Stimulated activated CD8-positive, alpha-beta memory T cell treated with anti-CD3 and anti-CD28 coated beads, Interleukin-7, amount 100 ng/mL, for 48 hours (primary cell): ENCODE data around the gene GRIN1.
"Not testable (repeated sequence)": the region's sequence is repeated elsewhere in the genome, so short reads cannot be mapped to it uniquely, and the experiment has no call there.

ENCODE experiments used
- DNase-seq, 2 donors: peaks; one replicate each; pipeline ENCODE4 v3.0.0-alpha.2; 2020; ENCODE audit warnings: low read depth in 1 of 2; ENCODE audit errors: extremely low read depth in 1 of 2

The GRIN1 gene

DNA sequence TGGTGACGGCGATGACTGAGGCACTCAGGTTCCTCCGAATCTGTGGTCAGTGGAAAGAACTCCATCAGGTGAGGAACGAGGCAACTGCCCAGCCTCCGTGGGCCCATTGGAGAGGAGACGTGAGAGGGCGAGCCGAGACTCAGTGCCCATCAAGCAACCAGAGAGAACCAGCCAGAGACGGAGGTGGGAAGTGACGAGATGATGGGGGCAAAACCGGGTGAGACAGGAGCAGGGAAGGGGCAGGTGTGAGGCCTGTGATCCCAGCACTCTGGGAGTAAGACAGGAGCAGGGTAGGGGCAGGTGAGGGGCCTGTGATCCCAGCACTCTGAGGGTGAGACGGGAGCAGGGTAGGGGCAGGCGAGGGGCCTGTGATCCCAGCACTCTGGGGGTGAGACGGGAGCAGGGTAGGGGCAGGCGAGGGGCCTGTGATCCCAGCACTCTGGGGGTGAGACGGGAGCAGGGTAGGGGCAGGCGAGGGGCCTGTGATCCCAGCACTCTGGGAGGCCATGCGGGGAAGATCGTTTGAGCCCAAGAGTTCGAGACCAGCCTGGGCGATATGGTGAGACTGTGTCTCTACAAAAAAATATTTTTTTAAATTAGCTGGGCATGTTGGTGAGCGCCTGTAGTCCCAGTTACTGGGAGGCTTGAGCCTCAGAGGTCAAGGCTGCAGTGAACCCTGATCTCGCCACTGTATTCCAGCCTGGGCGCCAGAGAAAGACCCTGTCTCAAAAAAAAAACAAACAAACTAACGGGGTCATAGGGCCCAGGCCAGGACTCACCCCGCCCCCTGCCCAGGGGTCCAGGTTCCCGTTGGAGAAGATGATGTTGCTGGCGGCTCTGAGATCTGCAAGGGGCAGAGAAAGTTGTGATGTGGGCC, 27.8 kb upstream of the GRIN1 start:
- no peak for DNase-seq

DNA sequence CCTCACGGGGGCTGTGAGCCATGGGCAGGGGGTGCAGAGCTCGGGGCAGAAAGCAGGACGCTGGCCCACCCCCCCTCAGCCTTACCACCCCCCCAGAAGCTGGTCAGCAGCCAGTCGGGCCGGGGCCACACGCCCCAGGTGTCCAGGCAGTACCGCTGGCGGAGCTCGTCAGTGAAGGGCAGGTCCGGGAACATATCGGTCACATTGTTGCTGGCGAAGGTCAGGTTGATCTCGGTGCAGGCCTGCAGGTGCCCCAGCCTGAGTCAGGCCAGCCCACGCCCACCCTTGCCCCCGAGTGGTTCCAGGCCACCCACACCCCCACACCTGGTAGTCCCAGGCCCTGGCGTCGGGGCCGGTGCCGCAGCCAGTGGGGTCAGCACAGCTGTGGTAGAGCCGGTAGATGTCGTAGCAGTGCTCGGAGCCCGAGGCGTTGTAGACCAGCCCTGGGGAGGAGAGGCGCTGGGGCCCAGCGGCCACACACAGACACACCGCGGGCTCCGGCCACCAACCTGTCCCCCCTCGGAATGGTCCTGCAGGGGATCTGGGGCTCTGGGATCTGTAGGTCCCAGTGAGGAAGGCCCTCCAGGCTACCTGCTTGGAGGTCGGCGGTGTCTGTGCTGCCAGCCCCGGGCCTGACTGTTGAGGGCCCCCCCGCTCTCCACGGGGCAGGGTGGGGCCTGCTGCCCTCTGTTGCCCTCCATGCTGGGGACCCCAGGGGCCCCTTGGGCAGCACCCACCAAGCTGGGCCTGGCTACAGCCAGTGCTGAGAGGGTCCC, 27.0 kb upstream of the GRIN1 start:
- no peak for DNase-seq

DNA sequence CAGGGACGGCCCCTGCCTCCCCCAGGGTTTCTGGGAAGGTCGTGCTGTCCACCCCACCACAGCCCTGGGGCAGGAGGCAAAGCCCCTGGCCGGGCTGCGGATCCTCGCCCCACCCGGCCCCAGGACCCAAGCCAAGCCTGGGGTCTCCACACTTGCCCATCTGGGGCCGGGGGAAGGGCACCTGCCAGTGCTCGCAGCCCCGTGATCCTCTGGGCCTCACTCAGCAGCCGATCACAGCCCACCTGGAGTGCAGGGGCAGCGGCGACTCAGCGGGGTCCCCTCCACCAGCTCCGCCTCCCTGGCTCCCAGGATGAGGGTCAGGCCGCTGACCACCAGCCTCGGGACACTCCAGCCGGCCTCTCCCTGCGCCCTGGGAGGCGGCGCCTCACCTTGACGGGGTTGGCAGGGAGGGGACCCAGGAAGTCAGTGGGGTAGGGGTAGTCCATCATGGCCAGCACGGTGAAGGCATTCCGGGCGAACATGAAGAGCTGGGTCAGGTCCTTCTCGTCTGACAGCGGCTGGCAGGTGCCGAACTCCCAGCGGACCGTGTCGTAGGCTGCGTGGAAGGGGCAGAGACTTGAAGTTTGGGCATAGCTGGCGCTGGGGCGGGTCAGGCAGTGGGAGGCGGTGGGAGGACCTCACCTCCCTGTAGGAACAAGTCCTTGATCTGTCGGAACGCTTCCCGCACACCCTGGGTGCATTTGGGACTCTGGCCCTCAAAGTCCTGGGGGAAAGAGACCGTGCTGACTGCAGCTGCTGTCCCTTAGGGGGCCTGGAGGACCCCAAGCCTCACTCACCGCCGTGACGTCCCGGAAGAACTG, 26.2 kb upstream of the GRIN1 start:
- no peak for DNase-seq

DNA sequence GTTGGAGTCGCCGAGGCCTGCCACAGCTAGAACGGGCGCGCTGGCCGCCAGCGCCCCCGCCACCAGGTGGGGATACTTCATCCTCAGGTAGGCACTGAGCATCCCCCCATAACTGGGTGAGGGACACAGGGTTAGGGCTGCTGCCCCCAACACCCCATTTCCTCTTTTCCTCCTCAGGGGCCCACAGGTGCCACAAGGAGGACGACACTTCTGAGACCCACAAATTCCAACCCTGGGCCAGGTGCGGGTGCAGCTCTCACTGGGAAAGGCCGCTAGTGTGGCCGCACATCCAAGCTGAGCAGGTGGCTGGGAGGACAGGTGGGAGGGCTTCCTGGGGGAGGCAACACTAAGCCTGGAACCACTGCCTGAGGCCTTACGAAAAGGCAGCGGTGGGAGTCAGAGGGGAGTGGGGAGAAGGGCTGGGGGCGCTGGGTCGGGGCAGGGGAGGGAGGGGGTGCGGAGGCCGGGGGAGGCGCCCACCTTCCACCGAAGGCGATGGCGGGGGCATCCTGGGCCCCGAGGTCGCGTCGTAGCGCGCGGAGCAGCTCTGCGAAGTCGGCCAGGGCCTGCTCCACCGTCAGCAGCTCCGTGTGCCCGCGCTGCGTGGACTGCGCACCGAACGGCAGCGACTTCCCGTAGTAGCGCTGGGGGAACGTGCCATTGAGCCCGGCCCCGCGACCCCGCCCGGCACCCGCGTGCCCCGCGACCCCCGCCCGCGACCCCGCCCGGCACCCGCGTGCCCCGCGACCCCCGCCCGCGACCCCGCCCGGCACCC, 25.4 kb upstream of the GRIN1 start:
- no peak for DNase-seq

DNA sequence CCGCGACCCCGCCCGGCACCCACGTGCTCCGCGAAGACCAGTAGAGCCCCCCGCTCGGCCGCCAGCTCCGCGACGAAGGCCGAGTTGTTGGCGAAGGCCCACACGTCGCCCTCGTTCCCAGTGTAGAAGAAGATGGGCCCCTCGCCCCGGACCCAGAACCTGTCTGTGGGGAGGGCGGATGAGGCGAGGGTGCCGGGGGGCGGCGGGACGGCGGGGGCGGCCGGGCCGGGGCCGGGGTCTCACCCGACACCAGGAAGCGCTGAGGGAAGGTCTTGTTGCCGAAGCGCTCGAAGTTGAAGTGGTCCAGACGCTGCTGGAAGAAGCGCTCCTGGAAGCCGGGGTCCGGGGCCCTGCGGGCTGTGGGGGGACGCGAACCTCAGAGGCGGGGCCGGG, 24.7 kb upstream of the GRIN1 start:
- no peak for DNase-seq

DNA sequence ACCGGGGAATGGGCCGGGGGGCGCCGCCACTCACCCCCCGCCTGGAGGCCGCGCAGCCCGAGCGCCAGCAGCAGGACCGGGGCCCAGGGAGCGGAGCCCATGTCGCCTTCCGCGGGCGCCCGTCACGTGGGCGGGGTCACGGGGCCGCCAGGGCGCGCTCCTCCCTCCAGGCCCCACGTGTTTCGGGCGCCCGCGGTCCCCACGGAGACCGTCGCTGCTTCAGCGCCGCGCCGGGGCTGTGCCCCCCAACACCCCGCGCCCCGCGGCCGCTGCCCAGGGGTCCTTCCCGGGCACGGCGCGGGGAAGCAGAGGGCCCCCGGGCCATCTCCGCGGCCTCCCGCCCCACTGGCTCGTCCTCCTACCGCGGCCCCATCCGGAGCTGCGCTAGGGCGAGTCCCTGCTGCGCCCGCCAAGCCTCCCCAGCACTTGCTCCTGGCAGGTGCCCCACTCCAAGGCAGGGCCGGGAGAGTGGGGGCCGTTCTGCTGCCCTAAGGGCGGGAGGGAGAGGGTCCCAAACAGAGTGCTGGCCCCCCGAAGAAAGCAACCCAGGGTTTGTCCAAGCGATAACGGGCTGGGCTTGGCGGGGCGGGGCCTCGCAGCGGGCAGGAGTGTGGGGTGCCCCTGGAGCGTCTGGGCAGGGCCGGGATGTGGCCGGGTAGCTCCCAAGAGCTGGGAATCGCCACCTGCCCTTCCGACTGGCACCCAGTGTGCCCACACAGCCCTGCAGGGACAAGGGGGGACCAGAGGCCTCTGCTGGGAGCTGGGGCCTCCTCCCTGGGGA, 24.2 kb upstream of the GRIN1 start, which contains the start of gene DPP7:
Gene DPP7, minus strand, starts transcription at position 121 of the 781 bp plus-strand sequence. Its CDS starts 20 bp downstream, at position 101.
- DNase-seq = peak; percentile 58 to 63

DNA sequence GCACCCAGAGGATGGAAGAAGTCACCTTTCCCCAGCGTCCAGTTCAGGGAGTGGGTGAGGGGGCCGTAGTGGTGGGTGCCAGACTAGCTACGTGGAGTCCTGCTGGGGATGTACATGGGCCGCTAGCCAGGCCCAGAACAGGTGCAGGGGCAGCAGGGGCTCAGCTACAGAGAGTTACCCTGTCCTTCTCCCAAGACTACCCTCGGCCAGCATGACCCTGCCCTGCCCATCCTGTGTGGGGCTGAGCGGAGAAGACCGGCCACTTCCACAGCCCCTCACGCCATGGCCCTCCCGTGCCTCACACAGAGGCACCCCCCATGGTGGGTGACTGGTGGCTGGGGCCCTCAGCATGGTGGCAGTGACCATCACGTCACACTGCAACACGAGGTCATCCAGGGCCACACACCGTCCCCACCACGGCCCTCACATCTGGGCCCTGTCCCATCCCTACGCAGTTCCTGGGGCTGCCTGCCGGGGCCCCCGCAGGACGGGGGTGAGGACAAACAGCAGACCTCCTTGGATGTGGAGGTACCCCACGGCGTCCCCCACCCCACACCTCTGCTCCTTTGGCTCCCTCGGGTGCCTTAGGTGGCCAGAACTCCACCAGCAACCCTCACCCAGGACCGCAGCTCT, 23.4 kb upstream of the GRIN1 start:
- no peak for DNase-seq

DNA sequence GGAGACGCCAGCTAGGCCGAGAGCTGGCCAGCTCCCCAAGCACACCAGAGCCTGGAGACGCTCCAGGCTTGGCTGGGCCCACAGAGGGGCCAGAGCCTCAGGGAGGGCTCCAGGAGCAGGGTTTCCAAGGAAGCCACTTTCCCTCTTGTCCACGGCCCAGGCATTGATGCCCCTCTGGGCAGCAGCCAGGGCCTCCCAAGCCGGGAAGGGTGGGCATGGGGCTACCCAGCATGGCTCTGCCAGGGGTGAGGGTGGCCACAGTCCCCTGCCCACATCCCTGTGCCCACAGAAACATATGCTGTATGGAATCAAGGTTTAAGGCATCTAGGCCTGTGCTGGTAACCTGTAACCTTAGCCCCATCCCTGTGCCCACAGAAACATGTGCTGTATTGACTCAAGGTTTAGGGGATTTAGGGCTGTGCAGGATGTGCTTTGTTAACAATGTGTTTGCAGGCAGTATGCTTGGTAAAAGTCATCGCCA, 22.9 kb upstream of the GRIN1 start:
- DNase-seq = no peak

DNA sequence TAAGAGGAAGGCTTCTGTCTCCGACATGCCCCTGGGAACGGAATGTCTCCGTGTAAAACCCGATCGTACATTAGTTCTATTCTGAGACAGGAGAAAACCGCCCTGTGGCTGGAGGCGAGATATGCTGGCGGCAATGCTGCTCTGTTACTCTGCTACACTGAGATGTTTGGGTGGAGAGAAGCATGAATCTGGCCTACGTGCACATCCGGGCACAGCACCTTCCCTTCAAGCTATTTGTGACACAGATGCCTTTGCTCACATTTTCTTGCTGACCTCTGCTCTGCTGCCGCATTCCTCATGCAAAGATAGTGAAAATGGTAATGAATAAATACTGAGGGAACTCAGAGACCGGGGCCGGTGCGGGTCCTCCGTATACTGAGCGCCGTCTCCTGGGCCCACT, 22.2 kb upstream of the GRIN1 start:
- no peak for DNase-seq

DNA sequence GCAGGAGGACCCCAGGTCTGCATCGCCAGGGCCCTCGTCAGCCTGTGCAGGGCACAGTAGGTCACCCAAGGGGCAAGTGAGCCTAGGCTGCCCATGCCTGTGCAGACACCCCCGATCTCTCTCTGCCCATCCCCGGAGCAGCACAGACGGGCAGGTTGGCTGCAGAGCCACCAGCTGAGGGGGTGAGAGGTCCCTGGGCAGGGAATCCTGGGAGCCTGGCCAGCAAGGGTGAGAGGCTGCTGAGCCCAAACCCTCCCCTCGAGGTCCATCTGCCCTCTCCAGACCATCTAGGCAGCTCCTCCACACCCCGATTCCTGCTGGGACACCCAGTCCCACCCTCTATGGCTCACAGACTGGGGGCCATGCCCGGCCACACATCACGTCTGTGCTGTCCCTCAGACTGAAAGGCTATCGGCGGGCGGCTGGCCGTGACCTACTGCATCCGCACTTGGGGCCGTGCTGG, 21.7 kb upstream of the GRIN1 start:
- DNase-seq = no peak

DNA sequence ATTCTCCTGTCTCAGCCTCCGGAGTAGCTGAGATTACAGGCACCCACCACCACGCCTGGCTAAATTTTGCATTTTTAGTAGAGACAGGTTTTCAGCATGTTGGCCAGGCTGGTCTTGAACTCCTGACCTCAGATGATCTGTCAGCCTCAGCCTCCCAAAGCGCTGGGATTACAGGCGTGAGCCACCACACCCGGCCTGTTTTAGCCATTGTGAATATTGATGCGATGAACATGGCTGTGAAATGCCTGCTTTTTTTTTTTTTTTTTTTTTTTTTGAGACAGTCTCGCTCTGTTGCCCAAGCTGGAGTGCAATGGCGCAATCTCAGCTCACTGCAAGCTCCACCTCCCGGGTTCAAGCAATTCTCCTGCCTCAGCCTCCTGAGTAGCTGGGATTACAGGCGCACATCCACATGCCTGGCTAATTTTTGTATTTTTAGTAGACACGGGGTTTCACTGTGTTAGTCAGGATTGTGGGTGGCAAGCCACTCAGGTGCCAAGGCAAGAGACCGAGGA, 20.8 kb upstream of the GRIN1 start:
- not testable (repeated sequence) for DNase-seq

DNA sequence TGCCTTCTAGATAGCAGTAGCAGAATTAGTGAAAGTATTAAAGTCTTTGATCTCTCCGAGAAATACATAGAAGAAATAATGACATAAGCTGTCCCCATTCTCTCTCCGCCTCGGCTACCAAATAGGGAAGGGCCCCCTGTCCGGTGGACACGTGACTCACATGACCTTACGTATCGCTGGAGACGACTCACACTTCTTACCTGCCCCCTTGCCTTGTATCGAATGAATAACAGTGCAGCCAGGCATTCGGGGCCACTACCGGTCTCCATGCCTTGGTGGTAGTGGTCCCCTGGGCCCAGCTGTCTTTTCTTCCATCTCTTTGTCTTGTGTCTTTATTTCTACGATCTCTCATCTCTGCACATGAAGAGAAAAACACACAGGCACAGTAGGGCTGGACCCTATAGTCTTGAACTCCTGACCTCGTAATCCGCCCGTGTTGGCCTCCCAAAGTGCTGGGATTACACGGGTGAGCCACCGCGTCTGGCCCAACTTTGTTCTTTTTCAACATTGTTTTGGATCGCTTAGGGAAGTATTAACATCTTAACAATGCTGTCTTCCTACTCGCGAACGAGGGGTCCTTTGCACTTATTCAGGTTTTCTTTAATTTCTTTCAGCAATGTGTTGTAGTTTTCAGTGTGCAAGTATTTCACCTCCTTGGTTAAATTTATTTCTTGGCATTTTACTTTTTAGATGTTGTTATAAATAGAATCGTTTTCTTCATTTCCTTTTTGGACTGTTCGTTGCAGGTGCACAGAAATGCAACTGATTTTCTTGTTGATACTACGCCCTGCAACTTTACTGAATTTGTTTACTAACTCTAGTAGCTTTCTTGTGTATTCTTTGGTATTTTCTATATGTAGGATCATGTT, 16.8 kb upstream of the GRIN1 start:
- DNase-seq = not testable (repeated sequence)

DNA sequence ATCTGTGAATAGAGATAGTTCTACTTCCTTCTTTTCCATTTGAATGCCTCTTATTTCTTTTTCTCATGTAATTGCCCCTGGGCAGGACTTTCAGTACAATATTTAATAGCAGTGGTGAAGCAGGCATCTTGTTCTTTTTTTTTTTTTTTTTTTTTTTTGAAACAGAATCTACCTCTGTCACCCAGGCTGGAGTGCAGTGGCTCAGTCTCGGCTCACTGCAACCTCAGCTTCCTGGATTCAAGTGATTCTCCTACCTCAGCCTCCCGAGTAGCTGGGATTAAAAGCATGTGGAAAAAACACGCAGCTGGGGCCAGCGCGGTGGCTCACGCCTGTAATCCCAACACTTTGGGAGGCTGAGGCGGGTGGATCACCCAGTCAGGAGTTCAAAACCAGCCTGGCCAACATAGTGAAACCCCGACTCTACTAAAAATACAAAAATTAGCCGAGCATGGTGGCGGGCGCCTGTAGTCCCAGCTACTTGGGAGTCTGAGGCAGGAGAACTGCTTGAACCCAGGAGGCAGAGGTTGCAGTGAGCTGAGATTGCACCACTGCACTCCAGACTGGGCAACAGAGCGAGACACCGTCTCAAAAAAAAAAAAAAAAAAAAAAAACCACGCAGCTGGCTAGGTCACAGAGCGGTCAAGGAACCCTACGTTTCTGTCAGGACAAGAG, 16.0 kb upstream of the GRIN1 start:
- not testable (repeated sequence) for DNase-seq

DNA sequence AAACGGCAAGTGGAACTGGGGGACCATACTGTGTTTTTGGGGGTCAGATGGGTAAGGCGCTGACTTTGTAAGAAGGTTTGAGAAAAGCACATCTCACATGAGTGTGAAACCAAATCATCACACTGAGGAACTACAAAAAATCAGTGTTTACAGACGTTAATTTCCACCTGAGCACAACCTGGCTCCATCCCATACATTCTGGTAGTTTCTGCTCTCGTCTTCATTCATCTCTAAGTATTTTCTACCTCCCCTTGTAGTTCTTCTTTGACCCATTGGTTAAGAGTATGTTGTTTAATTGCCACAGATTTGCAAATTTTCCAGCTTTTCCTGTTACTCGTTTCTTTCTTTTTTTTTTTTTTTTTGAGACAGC, 15.5 kb upstream of the GRIN1 start:
- no peak for DNase-seq

DNA sequence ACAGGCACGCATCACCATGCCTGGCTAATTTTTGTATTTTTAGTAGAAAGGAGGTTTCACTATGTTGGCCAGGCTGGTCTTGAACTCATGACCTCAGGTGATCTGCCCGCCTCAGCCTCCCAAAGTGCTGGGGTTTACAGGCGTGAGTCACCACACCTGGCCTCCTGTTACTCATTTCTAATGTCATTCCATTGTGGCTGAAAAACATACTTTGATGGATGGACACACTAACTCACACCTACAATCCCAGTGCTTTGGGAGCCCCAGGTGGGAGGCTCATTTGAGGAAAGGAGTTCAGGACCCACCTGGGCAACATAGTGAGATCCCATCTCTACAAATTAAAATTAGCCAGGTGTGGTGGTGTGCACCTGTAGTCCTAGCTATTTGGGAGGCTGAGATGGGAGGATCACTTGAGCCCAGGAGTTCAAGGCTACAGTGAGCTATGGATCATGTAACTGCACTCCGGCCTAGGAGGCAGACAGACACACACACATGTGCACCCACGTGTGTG, 14.9 kb upstream of the GRIN1 start:
- DNase-seq = not testable (repeated sequence)

DNA sequence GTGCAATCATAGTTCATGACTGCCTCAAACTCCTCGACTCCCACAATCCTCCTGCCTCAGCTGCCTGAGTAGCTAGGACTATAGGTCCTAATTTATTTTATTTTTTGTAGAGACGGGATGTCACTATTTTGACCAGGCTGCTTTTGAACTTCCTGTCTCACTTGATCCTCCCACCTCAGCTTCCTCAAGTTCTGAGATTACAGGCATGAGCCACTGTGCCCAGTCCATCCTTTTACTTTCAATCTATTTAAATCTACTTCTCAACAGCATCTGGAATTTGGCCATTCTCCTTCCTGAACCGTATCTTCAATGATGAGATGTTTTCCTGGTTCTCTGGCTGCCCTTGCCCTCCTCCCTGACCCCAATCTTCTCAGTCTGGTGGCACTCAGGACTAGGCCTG, 12.2 kb upstream of the GRIN1 start:
- DNase-seq = no peak
